T-helper 2 cell treated with Interferon-gamma antibody and Interleukin-4, amounts not matched to agents 5 μg/mL and 100 μg/mL, for 36 hours (primary cell): Measurements from ENCODE around the gene PRXL2A.

ENCODE experiments used
- DNase-seq: peaks from one replicate; pipeline ENCODE4 v3.0.0; 2021; ENCODE audit warnings: low spot score
- H3K27ac Mint-ChIP-seq: one replicate; pipeline ENCODE4 v1.8.0; 2021; ENCODE audit warnings: mild to moderate bottlenecking, mixed read lengths
- H3K27me3 Mint-ChIP-seq: one replicate; pipeline ENCODE4 v1.8.0; 2021; ENCODE audit warnings: low read depth, mixed read lengths
- H3K36me3 Mint-ChIP-seq: one replicate; pipeline ENCODE4 v1.8.0; 2021; ENCODE audit warnings: low read depth, mixed read lengths
- H3K4me1 Mint-ChIP-seq: one replicate; pipeline ENCODE4 v1.8.0; 2021; ENCODE audit warnings: low read depth, mixed read lengths
- H3K4me3 Mint-ChIP-seq: one replicate; pipeline ENCODE4 v1.8.0; 2022; ENCODE audit warnings: mild to moderate bottlenecking, moderate library complexity, mixed read lengths
- H3K9me3 Mint-ChIP-seq: one replicate; pipeline ENCODE4 v1.8.0; 2021; ENCODE audit warnings: mixed read lengths

Gene PRXL2A

DNA sequence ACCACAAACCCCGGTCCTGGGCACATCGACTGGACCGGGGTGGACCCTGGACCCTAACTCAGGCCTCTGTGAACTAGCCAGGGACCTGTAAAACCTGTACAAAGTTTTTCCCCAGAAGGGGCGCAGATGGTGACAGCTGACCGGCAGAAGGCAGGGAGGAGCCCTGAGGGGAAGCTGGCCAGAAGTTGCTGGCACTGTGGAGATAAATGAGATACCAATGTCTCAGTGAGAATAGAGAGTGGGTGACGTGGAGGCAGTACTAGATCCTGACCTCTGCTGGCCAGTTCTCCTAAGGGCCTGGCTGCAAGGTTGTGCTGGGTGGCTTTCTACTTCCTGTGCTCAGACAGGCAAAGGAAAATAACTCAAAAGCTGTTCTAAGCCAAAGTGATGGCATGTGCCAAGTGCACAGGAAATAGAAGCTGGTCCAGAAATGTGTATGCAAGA, 35.2 kb downstream of the PRXL2A start:
- peaks cover 22% of the 10 kb centered on the region for H3K27me3 Mint-ChIP-seq
- peak overlapping the region; percentile 81 for H3K27ac Mint-ChIP-seq
- peaks cover 29% of the 10 kb centered on the region for H3K4me1 Mint-ChIP-seq
- H3K4me3 Mint-ChIP-seq: peak overlapping the region; percentile 28
- no peak for DNase-seq
- H3K9me3 Mint-ChIP-seq: no peaks in the 10 kb centered on the region
- H3K36me3 Mint-ChIP-seq: no peaks in the 10 kb centered on the region

GRCh38 chr10:80444124-80444523, 35.8 kb downstream of the PRXL2A start:
- Mint-ChIP-seq H3K4me1 (peaks cover 29% of the 10 kb centered on the region), H3K9me3 (no peaks in the 10 kb centered on the region), H3K27me3 (peaks cover 22% of the 10 kb centered on the region), H3K27ac (peak overlapping the region; percentile 81), H3K4me3 (peak overlapping the region; percentile 28), H3K36me3 (no peaks in the 10 kb centered on the region)
- DNase-seq: no peak

DNA sequence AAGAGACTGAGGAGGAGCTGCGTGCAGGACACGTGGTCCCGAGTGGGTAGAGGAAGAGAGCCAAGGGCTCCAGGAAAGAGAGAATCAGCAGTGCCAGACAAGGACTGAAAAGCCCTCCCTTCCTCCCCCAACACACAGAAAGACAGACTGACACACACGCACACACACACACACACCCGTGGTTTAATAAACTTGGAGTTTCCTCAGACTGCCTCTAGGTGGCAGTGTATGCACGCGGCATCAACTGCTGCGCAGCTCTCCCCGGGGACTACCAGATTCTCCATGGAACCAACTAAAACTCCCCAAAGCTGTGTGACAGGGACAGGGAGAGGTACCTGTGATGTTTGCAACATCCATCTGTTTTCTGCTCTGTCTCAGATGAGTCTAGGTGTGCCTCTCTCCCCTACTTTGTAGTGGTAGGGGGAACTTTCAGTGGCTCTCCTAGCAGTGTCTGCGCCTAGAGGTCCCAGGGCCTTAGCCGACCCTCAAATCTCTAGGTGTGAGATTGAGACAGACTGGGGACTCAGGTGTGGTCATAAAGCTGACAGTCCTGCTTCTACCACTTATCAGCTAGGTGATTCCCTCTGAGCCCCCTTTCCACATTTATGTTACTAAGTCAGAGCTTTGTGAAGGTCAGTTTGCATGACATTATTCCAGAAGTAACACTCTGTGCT, 36.4 kb downstream of the PRXL2A start:
- Mint-ChIP-seq H3K4me3 (peak overlapping the region; percentile 23), H3K9me3 (no peaks in the 10 kb centered on the region), H3K27ac (no peak overlapping the region), H3K4me1 (peaks cover 29% of the 10 kb centered on the region), H3K36me3 (no peaks in the 10 kb centered on the region), H3K27me3 (peaks cover 18% of the 10 kb centered on the region)
- peak; percentile 54 for DNase-seq

- H3K4me3 Mint-ChIP-seq: no peak overlapping the region
- H3K4me1 Mint-ChIP-seq: peaks cover 29% of the 10 kb centered on the region
- peaks cover 18% of the 10 kb centered on the region for H3K27me3 Mint-ChIP-seq
- H3K9me3 Mint-ChIP-seq: no peaks in the 10 kb centered on the region
- H3K36me3 Mint-ChIP-seq: no peaks in the 10 kb centered on the region
- DNase-seq: no peak
- no peak overlapping the region for H3K27ac Mint-ChIP-seq
Observed at GRCh38 chr10:80447436-80448190, 39.3 kb downstream of the PRXL2A start.

GRCh38 chr10:80448209-80448942, 40.0 kb downstream of the PRXL2A start:
- H3K27me3 Mint-ChIP-seq: peaks cover 18% of the 10 kb centered on the region
- no peaks in the 10 kb centered on the region for H3K36me3 Mint-ChIP-seq
- no peak overlapping the region for H3K4me3 Mint-ChIP-seq
- no peak for DNase-seq
- no peak overlapping the region for H3K27ac Mint-ChIP-seq
- no peaks in the 10 kb centered on the region for H3K9me3 Mint-ChIP-seq
- H3K4me1 Mint-ChIP-seq: peaks cover 28% of the 10 kb centered on the region

DNA sequence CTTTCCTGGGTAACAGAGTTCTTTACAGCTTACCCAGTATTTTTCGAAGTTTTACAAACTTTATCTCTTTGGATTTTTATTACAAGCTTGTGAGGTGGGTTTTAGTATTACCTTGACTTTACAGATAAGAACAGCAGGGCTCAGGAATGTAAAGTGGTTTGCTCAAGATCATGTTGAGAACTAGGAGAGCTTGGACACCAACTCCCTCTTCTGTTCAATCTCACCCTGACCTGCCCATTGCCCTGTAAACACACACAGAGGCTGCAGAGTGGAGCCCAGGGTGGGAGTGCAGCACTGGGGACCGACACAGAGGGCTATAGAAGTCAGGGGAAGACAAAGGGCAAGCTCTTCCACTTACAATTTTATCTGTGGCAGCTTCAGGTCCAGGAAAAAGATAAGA, 41.2 kb downstream of the PRXL2A start:
- Mint-ChIP-seq H3K27me3 (peaks cover 18% of the 10 kb centered on the region), H3K9me3 (no peaks in the 10 kb centered on the region), H3K4me1 (peaks cover 19% of the 10 kb centered on the region), H3K27ac (no peak overlapping the region), H3K4me3 (no peak overlapping the region), H3K36me3 (no peaks in the 10 kb centered on the region)
- no peak for DNase-seq

- Mint-ChIP-seq H3K27ac (no peak overlapping the region), H3K4me3 (no peak overlapping the region), H3K36me3 (peaks cover 9% of the 10 kb centered on the region), H3K4me1 (peaks cover 18% of the 10 kb centered on the region), H3K27me3 (peaks cover 15% of the 10 kb centered on the region), H3K9me3 (no peaks in the 10 kb centered on the region)
- DNase-seq: no peak
Observed at GRCh38 chr10:80451132-80451531, 42.8 kb downstream of the PRXL2A start.

DNA sequence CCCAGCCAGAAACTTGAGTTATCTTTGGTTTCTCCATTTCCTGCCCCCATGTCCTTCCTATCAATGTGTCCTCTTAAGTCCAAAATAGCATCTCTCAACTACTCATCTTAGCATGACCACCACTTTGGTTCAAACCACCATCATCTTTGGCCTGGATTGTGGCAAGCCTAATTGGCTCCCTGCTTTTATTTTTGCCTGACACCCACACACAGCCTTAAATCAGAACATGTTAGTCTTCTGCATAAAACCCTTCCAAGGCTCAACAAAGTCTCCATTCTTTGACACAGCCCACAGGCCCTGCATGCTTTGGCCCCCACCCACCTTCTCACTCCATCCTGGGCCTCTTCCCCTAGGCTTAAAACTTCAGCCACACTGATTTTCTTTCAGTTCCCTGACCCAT, 43.7 kb downstream of the PRXL2A start:
- no peak overlapping the region for H3K27ac Mint-ChIP-seq
- peaks cover 6% of the 10 kb centered on the region for H3K27me3 Mint-ChIP-seq
- no peak overlapping the region for H3K4me3 Mint-ChIP-seq

GRCh38 chr10:80452640-80453039, 44.3 kb downstream of the PRXL2A start:
- no peak for DNase-seq
- peaks cover 14% of the 10 kb centered on the region for H3K36me3 Mint-ChIP-seq
- no peaks in the 10 kb centered on the region for H3K9me3 Mint-ChIP-seq
- no peak overlapping the region for H3K27ac Mint-ChIP-seq
- peaks cover 2% of the 10 kb centered on the region for H3K27me3 Mint-ChIP-seq
- no peak overlapping the region for H3K4me3 Mint-ChIP-seq
- H3K4me1 Mint-ChIP-seq: peaks cover 23% of the 10 kb centered on the region

More for the DNA sequence above, 43.7 kb downstream of the PRXL2A start:
- no peak for DNase-seq
- H3K36me3 Mint-ChIP-seq: peaks cover 12% of the 10 kb centered on the region
- H3K9me3 Mint-ChIP-seq: no peaks in the 10 kb centered on the region
- peaks cover 22% of the 10 kb centered on the region for H3K4me1 Mint-ChIP-seq

- peaks cover 1% of the 10 kb centered on the region for H3K27me3 Mint-ChIP-seq
- peak overlapping the region; percentile 51 for H3K27ac Mint-ChIP-seq
- no peak for DNase-seq
- H3K4me3 Mint-ChIP-seq: peak overlapping the region; percentile 67
- H3K4me1 Mint-ChIP-seq: peaks cover 29% of the 10 kb centered on the region
- no peaks in the 10 kb centered on the region for H3K9me3 Mint-ChIP-seq
- peaks cover 18% of the 10 kb centered on the region for H3K36me3 Mint-ChIP-seq
Observed at GRCh38 chr10:80453056-80453841, 44.9 kb downstream of the PRXL2A start.

- peak; percentile 80 for DNase-seq
- peak within 1 kb of the TSS; percentile 95 for H3K4me3 Mint-ChIP-seq
- no peaks in the 10 kb centered on the region for H3K9me3 Mint-ChIP-seq
- peaks cover 35% of the 10 kb centered on the region for H3K4me1 Mint-ChIP-seq
- H3K36me3 Mint-ChIP-seq: peaks cover 25% of the 10 kb centered on the region
- peak within 1 kb of the TSS; percentile 88 for H3K27ac Mint-ChIP-seq
- no peaks in the 10 kb centered on the region for H3K27me3 Mint-ChIP-seq
Observed at GRCh38 chr10:80453842-80454512, 45.6 kb downstream of the PRXL2A start, which contains the start of gene TSPAN14. Gene TSPAN14 (plus strand): TSS chr10:80454310. CDS start chr10:80489234, 34,924 bp downstream.

- H3K27ac Mint-ChIP-seq: peak overlapping the region; percentile 88
- peak overlapping the region; percentile 95 for H3K4me3 Mint-ChIP-seq
- H3K4me1 Mint-ChIP-seq: peaks cover 42% of the 10 kb centered on the region
- DNase-seq: peak; percentile 45
- H3K27me3 Mint-ChIP-seq: no peaks in the 10 kb centered on the region
- peaks cover 32% of the 10 kb centered on the region for H3K36me3 Mint-ChIP-seq
- H3K9me3 Mint-ChIP-seq: no peaks in the 10 kb centered on the region
Observed at GRCh38 chr10:80454513-80455460, 46.4 kb downstream of the PRXL2A start.
